Type B pancreatic cell (in vitro differentiated cells): ENCODE results near the gene XPR1. TPM values are rescaled to one million over a fixed set of nuclear protein-coding genes. Genes with fewer than 3 reads are reported as not detected.
A peak's percentile ranks its signal among the peaks of the same experiment; 100 is the strongest.

ENCODE experiments used
- DNase-seq: peaks from one replicate; pipeline ENCODE4 v3.0.0; 2021; ENCODE audit warnings: mixed read lengths; ENCODE audit not compliant: unreplicated experiment; ENCODE audit errors: extremely low spot score
- H3K27ac Mint-ChIP-seq: 2 replicates; pipeline ENCODE4 v1.8.0; 2021; ENCODE audit warnings: mild to moderate bottlenecking, mixed read lengths
- H3K27me3 Mint-ChIP-seq: 2 replicates; pipeline ENCODE4 v1.8.0; 2021; ENCODE audit warnings: mixed read lengths
- H3K36me3 Mint-ChIP-seq: 2 replicates; pipeline ENCODE4 v1.8.0; 2021; ENCODE audit warnings: mixed read lengths
- H3K4me1 Mint-ChIP-seq: one replicate; pipeline ENCODE4 v1.8.0; 2021; ENCODE audit warnings: mixed read lengths; ENCODE audit not compliant: unreplicated experiment
- H3K4me3 Mint-ChIP-seq: 2 replicates; pipeline ENCODE4 v1.8.0; 2021; ENCODE audit warnings: mild to moderate bottlenecking, mixed read lengths
- H3K9me3 Mint-ChIP-seq: 2 replicates; pipeline ENCODE4 v1.8.0; 2021; ENCODE audit warnings: mixed read lengths
- CTCF ChIP-seq: fragments of 200-600 bp; sonication (generic); conservative IDR thresholded peaks from 2 replicates; pipeline ENCODE4 v1.5.0; 2021; ENCODE audit warnings: antibody characterized with exemption, mild to moderate bottlenecking
- total RNA-seq: library from RNA; stranded (reverse); gene quantifications from 2 replicates; pipeline ENCODE4 v1.2.1, GENCODE V29; 2021; ENCODE audit warnings: low replicate concordance

The XPR1 gene
- total RNA-seq, 1 donor from 2014 or later: 48.5 TPM

GRCh38 chr1:180845352-180845751 is 213.5 kb downstream of the XPR1 start:
- Mint-ChIP-seq H3K4me1 (peaks cover 19% of the 10 kb centered on the region), H3K9me3 (no peaks in the 10 kb centered on the region), H3K27ac (no peak overlapping the region), H3K36me3 (no peaks in the 10 kb centered on the region), H3K27me3 (no peaks in the 10 kb centered on the region), H3K4me3 (no peak overlapping the region)
- no peak for TF ChIP-seq CTCF
- no peak for DNase-seq

DNA sequence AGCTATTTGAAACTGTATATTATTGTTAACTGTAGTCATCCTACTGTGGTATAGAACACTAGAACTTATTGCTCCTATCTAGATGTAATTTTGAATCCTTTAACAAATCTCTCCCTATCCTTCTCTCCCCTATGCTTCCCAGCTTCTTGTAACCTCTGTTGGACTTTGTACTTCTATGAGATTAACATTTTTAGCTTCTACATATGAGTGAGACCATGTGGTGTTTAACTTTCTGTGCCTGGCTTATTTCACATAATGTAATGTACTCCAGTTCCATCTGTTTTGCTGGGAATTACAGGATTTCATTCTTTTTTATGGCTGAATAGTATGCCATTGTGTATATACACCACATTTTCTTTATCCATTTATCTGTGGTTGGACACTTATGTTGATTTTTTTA is 216.4 kb downstream of the XPR1 start:
- Mint-ChIP-seq H3K9me3 (no peaks in the 10 kb centered on the region), H3K36me3 (peaks cover 2% of the 10 kb centered on the region), H3K27ac (peak overlapping the region; percentile 30), H3K27me3 (no peaks in the 10 kb centered on the region), H3K4me3 (no peak overlapping the region), H3K4me1 (peaks cover 2% of the 10 kb centered on the region)
- no peak for TF ChIP-seq CTCF
- DNase-seq: no peak

DNA sequence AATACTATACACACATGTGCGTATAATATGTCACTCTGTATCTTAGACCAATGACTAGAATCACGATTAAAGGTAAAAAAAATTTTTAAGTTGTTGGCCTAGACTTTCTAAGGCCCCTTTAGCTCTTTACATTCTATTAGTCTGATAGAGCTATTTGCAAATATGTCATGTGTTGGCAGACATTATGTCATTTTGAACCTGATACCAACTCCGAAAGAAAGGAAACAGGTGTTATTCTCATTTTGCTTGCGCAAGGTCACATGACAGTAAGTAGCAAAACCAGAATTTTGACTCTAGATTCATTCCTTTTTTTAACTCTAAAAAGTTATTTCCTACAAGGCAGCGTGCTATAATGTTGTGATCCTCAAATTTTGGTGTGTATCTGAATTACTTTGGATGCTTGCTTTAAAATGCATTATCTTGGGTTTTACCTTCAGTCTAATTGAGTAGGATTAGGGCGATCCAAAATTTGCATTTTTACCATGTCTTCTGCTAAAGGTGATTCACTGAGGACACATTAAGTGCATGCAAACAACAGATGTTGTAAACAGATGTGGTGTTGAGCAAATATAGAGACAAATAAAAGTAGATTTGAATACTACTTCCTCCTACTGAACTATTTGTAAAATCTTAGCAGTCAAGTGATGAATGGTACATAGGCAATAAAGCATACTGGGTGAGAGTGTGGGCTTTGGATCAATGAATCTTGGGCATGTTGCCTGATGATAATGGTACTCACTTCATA is 217.4 kb downstream of the XPR1 start:
- no peak for DNase-seq
- H3K4me1 Mint-ChIP-seq: peaks cover 12% of the 10 kb centered on the region
- no peak overlapping the region for H3K4me3 Mint-ChIP-seq
- no peak for TF ChIP-seq CTCF
- no peaks in the 10 kb centered on the region for H3K9me3 Mint-ChIP-seq
- H3K27ac Mint-ChIP-seq: peak overlapping the region; percentile 10
- no peaks in the 10 kb centered on the region for H3K27me3 Mint-ChIP-seq
- H3K36me3 Mint-ChIP-seq: peaks cover 4% of the 10 kb centered on the region

DNA sequence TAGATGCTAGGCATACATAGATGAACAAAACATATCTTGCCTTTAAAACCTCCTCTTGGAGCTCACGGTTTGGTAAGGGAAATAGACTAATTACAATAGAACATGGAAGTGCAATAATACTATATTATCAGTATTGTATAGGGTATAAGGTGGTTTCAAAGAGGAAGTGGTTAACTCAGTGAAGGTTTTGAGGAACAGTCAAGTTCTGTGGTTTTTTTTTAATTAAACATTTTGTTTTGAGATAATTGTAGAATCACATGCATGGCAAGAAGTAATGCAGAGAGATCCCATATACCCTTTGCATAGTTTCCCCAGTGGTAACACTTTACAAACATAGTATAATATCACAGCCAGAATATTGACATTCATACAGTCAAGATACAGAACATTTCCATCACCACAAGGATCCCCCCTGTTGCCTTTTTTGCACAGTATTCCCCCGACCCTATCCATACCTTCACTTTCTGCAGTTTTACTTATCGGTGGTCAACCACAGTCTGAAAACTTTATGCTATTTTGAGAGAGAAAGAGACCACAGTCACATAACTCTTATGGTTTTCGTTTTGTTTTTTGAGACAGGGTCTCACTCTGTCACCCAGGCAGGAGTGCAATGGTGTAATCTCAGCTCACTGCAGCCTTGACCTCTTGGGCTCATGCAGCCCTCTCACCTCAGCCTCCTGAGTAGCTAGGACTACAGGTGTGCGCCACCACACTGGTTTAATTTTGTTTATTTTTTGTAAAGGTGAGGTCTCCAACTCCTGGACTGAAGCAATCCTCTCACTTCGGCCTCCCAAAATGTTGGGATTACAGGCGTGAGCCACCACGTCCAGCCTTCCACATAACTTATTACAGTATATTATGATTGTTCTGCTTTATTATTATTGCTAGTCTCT is 220.4 kb downstream of the XPR1 start:
- peaks cover 6% of the 10 kb centered on the region for H3K36me3 Mint-ChIP-seq
- H3K27ac Mint-ChIP-seq: no peak overlapping the region
- no peak overlapping the region for H3K4me3 Mint-ChIP-seq
- H3K27me3 Mint-ChIP-seq: no peaks in the 10 kb centered on the region
- no peak for TF ChIP-seq CTCF
- H3K4me1 Mint-ChIP-seq: peaks cover 20% of the 10 kb centered on the region
- no peak for DNase-seq
- no peaks in the 10 kb centered on the region for H3K9me3 Mint-ChIP-seq

DNA sequence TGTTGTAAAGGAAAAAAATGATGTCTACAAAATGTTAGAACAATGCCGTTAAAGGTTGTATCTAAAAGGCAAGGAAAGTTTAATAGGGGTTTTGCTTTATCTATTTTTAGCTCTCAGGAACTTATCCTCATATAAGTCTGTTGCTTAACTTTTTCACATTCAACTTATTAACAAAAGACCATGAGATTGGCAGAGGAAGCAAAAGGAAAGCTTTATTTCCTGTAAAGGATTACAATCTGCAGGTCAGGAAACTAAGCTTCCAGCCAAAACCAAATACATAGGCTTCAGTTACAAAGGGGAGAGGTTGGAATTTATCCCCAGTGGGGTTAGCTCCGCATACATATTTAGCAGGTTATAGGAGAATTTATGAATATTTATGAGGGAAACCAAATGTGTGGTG is 222.2 kb downstream of the XPR1 start:
- Mint-ChIP-seq H3K4me1 (peaks cover 20% of the 10 kb centered on the region), H3K36me3 (peaks cover 7% of the 10 kb centered on the region), H3K4me3 (peak overlapping the region; percentile 61), H3K9me3 (no peaks in the 10 kb centered on the region), H3K27ac (peak overlapping the region; percentile 44), H3K27me3 (no peaks in the 10 kb centered on the region)
- no peak for DNase-seq
- no peak for TF ChIP-seq CTCF
